Stomach (tissue), 4 donors: ENCODE data around the gene CXADR.

Experiments used
- EP300 ChIP-seq: sonication (generic); formaldehyde crosslinking; IDR thresholded peaks from one replicate; pipeline ENCODE4 v1.6.1; 2017; ENCODE audit warnings: antibody characterized with exemption
- POLR2A ChIP-seq, 4 donors: fragments of 450-650 bp; IDR thresholded peaks; one replicate each; pipeline ENCODE4 v1.6.1; 2016; ENCODE audit warnings: antibody characterized with exemption in 4 of 4, control low read depth in 2 of 4, mild to moderate bottlenecking in 1 of 4, moderate library complexity in 1 of 4
- POLR2AphosphoS5 ChIP-seq, 3 donors: sonication (generic); formaldehyde crosslinking; IDR thresholded peaks; one replicate each; pipeline ENCODE4 v1.6.1; 2016; ENCODE audit warnings: antibody characterized with exemption in 3 of 3
- TF ChIP-seq, protein P1 (sequence below), 7 experiments: fragments of 450-650 bp in 4 of 7; fragments of 200-600 bp in 3 of 7; sonication (generic) in 3 of 7; IDR thresholded peaks; one replicate each; pipeline ENCODE4 v1.5.1; 2016 to 2019; ENCODE audit warnings: antibody characterized with exemption in 7 of 7, control low read depth in 2 of 7, mild to moderate bottlenecking in 1 of 7

DNA sequence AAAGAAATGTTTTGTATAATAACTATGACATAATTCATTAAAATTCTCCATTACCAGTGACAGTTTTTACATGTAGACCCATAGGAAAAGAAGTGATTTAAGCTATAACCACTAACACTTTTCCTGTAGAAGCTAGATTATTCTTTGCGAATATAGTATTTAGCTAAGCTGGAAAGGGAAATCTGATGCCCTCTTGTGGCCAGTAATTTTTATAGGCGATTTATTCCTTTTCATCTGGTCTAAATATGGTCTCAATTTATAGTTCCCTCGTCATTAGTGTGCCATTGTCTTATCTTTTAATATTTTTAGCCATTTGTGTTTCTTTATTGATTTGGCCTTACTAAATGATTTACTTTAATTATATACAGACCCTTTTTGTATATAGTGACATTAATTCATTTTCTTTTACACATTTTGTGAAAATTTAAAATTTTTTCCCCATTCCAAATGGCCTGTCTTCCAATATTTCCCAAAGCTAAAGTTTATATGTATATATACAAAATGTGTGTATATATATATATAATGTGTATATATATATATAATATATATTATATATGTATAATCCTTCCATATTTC lies 73.1 kb downstream of the CXADR start:
- TF ChIP-seq, protein P1, sequence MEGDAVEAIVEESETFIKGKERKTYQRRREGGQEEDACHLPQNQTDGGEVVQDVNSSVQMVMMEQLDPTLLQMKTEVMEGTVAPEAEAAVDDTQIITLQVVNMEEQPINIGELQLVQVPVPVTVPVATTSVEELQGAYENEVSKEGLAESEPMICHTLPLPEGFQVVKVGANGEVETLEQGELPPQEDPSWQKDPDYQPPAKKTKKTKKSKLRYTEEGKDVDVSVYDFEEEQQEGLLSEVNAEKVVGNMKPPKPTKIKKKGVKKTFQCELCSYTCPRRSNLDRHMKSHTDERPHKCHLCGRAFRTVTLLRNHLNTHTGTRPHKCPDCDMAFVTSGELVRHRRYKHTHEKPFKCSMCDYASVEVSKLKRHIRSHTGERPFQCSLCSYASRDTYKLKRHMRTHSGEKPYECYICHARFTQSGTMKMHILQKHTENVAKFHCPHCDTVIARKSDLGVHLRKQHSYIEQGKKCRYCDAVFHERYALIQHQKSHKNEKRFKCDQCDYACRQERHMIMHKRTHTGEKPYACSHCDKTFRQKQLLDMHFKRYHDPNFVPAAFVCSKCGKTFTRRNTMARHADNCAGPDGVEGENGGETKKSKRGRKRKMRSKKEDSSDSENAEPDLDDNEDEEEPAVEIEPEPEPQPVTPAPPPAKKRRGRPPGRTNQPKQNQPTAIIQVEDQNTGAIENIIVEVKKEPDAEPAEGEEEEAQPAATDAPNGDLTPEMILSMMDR (IDR thresholded peaks at IDR 0.05), result peak in 5 of 7 experiments; percentile 9 to 62 (median 60)
- no peak for TF ChIP-seq EP300
- TF ChIP-seq POLR2A (IDR thresholded peaks at IDR 0.05), result no peak
- no peak for TF ChIP-seq POLR2AphosphoS5 (IDR thresholded peaks at IDR 0.05)
